ENCODE data around the gene ITGB7.

- TF ChIP-seq EZH2 (IDR thresholded peaks at IDR 0.05), result no peak
- no peak for TF ChIP-seq CTCF (IDR thresholded peaks at IDR 0.05)
Observed at GRCh38 chr12:53180931-53181645, 26.0 kb downstream of the ITGB7 start.
